A172 (cell line): ENCODE data around the gene PTPRK. TPM values are rescaled to one million over a fixed set of nuclear protein-coding genes. Genes with fewer than 3 reads are reported as not detected.
A peak's percentile ranks its signal among the peaks of the same experiment; 100 is the strongest.

Experiments used
- DNase-seq: peaks from one replicate; pipeline ENCODE4 v3.0.0-alpha.2; 2015; ENCODE audit warnings: low spot score
- total RNA-seq: library from RNA; depleted of rRNA; stranded (reverse); fragments of >200 nt; shearing (Covaris generic); gene quantifications from 2 replicates; pipeline ENCODE4 v1.2.3, GENCODE V29; 2014

Gene PTPRK
- total RNA-seq, 1 experiment from 2014 or later: 44.1 TPM

GRCh38 chr6:128192972-128193371, 327.4 kb downstream of the PTPRK start:
- no peak for DNase-seq

GRCh38 chr6:128188678-128189077, 331.7 kb downstream of the PTPRK start:
- no peak for DNase-seq

GRCh38 chr6:128186729-128187128, 333.7 kb downstream of the PTPRK start:
- no peak for DNase-seq

GRCh38 chr6:128179876-128180438, 340.4 kb downstream of the PTPRK start:
- DNase-seq: no peak

- DNase-seq: no peak
Observed at GRCh38 chr6:128174724-128175123, 345.7 kb downstream of the PTPRK start.

GRCh38 chr6:128172752-128173682, 347.4 kb downstream of the PTPRK start:
- DNase-seq: no peak

GRCh38 chr6:128172081-128172480, 348.3 kb downstream of the PTPRK start:
- no peak for DNase-seq

- no peak for DNase-seq
Observed at GRCh38 chr6:128171182-128171581, 349.2 kb downstream of the PTPRK start.

GRCh38 chr6:128168244-128168643, 352.2 kb downstream of the PTPRK start:
- peak; percentile 20 for DNase-seq

- DNase-seq: no peak
Observed at GRCh38 chr6:128167552-128167951, 352.8 kb downstream of the PTPRK start.

- DNase-seq: no peak
Observed at GRCh38 chr6:128164254-128164653, 356.1 kb downstream of the PTPRK start.

GRCh38 chr6:128162423-128162822, 358.0 kb downstream of the PTPRK start:
- DNase-seq: no peak

GRCh38 chr6:128161839-128162238, 358.6 kb downstream of the PTPRK start:
- no peak for DNase-seq

GRCh38 chr6:128161263-128161662, 359.1 kb downstream of the PTPRK start:
- no peak for DNase-seq

GRCh38 chr6:128158496-128158895, 361.9 kb downstream of the PTPRK start:
- no peak for DNase-seq

GRCh38 chr6:128156321-128157111, 363.9 kb downstream of the PTPRK start:
- DNase-seq: no peak

GRCh38 chr6:128155826-128156225, 364.6 kb downstream of the PTPRK start:
- DNase-seq: no peak

- DNase-seq: no peak
Observed at GRCh38 chr6:128152551-128152950, 367.8 kb downstream of the PTPRK start.

- DNase-seq: no peak
Observed at GRCh38 chr6:128150376-128150775, 370.0 kb downstream of the PTPRK start.

GRCh38 chr6:128149796-128150195, 370.6 kb downstream of the PTPRK start:
- no peak for DNase-seq

- DNase-seq: no peak
Observed at GRCh38 chr6:128144320-128144719, 376.1 kb downstream of the PTPRK start.

GRCh38 chr6:128141932-128142331, 378.5 kb downstream of the PTPRK start:
- DNase-seq: no peak
